PFSK-1 (cell line): ENCODE data around the gene UBTD1.

ENCODE experiments used
- FOXP2 ChIP-seq: optimal IDR thresholded peaks from 2 replicates; pipeline ENCODE3; 2011; ENCODE audit warnings: borderline replicate concordance, control low read depth, inconsistent platforms; ENCODE audit not compliant: insufficient read depth; ENCODE audit errors: extremely low read length, extremely low read depth
- POLR2AphosphoS5 ChIP-seq: IDR thresholded peaks from 2 replicates; pipeline ENCODE4 v1.6.1; 2012; ENCODE audit warnings: low read depth, mild to moderate bottlenecking, control low read depth, low read length, moderate library complexity
- SIN3A ChIP-seq: IDR thresholded peaks from 2 replicates; pipeline ENCODE4 v1.6.1; 2012; ENCODE audit warnings: mild to moderate bottlenecking, low read length, moderate library complexity, borderline replicate concordance; ENCODE audit not compliant: insufficient read depth
- TAF1 ChIP-seq: IDR thresholded peaks from 2 replicates; pipeline ENCODE4 v1.6.1; 2012; ENCODE audit warnings: low read length, control low read depth, borderline replicate concordance; ENCODE audit not compliant: insufficient read depth
- TF ChIP-seq, protein P1 (sequence below), 2 experiments: IDR thresholded peaks; 2 replicates each; pipeline versions ENCODE4 v1.6.1 to v1.8.0; 2011 to 2012; ENCODE audit warnings: low read depth in 2 of 2, low read length in 2 of 2, control low read depth in 1 of 2, inconsistent platforms in 1 of 2, mild to moderate bottlenecking in 1 of 2, moderate library complexity in 1 of 2; ENCODE audit not compliant: insufficient read depth in 1 of 2

The UBTD1 gene

DNA sequence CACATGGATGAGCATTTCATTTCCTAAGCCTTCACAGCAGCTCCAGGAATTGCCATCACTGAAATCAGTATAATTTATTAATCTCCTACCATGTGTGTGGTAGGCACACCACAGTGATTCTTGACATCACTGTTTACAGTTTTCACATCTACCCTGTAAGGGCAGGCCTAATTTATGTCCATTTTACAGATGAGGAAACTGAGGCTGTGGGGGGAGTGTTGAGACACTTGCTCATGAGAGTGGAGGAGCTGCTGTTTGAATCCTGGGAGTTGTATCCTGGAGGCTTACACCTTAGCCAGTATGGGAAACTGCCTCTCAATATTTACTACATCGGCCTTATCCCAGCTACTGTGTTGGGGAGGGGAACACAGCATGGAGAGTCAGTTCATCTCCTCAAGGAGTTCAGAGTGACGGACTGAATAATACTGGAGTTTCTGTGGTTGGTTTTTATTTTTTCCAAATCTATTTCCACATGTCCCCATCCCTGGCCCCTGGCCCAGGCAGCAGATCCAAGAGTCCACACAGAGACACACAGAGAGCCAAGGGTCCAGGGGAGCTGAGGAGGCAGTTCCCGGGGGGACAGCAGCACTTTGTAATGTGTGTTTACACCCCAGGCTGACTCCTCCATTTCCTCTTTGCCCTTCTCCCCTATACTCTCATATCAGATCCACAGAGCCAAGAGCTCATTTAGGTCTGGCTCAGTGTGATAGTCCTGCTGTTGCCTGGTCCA, 13.2 kb downstream of the UBTD1 start:
- TF ChIP-seq FOXP2, result no peak
- TF ChIP-seq TAF1, result no peak
- no peak for TF ChIP-seq POLR2AphosphoS5
- TF ChIP-seq, protein P1, sequence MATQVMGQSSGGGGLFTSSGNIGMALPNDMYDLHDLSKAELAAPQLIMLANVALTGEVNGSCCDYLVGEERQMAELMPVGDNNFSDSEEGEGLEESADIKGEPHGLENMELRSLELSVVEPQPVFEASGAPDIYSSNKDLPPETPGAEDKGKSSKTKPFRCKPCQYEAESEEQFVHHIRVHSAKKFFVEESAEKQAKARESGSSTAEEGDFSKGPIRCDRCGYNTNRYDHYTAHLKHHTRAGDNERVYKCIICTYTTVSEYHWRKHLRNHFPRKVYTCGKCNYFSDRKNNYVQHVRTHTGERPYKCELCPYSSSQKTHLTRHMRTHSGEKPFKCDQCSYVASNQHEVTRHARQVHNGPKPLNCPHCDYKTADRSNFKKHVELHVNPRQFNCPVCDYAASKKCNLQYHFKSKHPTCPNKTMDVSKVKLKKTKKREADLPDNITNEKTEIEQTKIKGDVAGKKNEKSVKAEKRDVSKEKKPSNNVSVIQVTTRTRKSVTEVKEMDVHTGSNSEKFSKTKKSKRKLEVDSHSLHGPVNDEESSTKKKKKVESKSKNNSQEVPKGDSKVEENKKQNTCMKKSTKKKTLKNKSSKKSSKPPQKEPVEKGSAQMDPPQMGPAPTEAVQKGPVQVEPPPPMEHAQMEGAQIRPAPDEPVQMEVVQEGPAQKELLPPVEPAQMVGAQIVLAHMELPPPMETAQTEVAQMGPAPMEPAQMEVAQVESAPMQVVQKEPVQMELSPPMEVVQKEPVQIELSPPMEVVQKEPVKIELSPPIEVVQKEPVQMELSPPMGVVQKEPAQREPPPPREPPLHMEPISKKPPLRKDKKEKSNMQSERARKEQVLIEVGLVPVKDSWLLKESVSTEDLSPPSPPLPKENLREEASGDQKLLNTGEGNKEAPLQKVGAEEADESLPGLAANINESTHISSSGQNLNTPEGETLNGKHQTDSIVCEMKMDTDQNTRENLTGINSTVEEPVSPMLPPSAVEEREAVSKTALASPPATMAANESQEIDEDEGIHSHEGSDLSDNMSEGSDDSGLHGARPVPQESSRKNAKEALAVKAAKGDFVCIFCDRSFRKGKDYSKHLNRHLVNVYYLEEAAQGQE (IDR thresholded peaks at IDR 0.05; ENCODE audit: insufficient read depth in 1 of 2, low read depth in 2 of 2, low read length in 2 of 2), result no peak
- TF ChIP-seq SIN3A, result no peak

DNA sequence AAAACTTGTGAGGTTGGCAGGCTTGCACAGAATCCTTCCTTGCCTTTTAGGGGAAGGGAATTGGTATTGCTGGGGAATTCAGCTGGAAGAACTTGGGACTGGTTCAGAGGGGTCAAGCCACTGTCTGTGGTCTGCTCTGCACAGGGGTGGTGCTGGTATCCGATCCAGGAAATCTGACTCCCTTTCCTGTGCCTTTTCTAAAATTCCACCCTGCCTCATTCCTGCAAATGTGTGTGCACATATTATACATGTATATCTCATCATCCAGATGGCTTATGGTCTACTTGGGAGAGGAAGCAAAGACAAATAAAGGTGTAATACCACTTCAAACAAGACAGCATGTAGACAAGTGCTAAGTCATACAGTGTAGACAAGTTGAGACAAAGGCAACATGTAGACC, 14.3 kb downstream of the UBTD1 start:
- TF ChIP-seq FOXP2 (no peak), TAF1 (no peak), SIN3A (no peak), POLR2AphosphoS5 (no peak)
- TF ChIP-seq, protein P1 (IDR thresholded peaks at IDR 0.05; ENCODE audit: insufficient read depth in 1 of 2, low read depth in 2 of 2, low read length in 2 of 2), result no peak

DNA sequence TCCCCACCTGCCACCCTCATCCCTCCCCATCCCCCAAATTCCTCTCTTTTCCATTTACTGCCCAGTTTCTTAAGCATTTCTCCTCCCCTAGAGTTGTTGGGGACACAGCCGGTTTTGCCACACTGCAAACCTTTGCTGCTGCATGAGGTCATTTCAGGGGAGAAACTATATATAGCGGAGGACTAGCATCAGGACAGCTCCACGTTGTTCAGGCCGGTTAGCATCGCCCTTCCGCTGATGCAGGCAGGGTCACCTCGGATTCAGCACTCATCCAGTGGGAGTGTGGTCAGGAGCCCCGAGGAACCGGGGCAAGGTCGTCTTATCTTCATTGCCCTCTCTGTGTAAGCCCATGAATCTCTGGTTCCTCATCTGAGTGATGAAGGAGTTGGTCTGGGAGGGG, 15.6 kb downstream of the UBTD1 start:
- no peak for TF ChIP-seq FOXP2
- TF ChIP-seq POLR2AphosphoS5, result no peak
- no peak for TF ChIP-seq SIN3A
- TF ChIP-seq, protein P1 (IDR thresholded peaks at IDR 0.05; ENCODE audit: insufficient read depth in 1 of 2, low read depth in 2 of 2, low read length in 2 of 2), result no peak
- no peak for TF ChIP-seq TAF1

GRCh38 chr10:97515271-97515978, 16.7 kb downstream of the UBTD1 start:
- TF ChIP-seq TAF1, result no peak
- no peak for TF ChIP-seq FOXP2
- TF ChIP-seq, protein P1 (IDR thresholded peaks at IDR 0.05; ENCODE audit: insufficient read depth in 1 of 2, low read depth in 2 of 2, low read length in 2 of 2), result no peak
- no peak for TF ChIP-seq SIN3A
- no peak for TF ChIP-seq POLR2AphosphoS5
